Transverse colon (tissue), 4 donors: ENCODE results near the gene CPXM2.

Experiments used
- EP300 ChIP-seq: sonication (generic); formaldehyde crosslinking; IDR thresholded peaks from one replicate; pipeline ENCODE4 v1.6.1; 2017; ENCODE audit warnings: antibody characterized with exemption, low read depth
- POLR2A ChIP-seq: fragments of 450-650 bp; IDR thresholded peaks from one replicate; pipeline ENCODE4 v1.6.1; 2016; ENCODE audit warnings: antibody characterized with exemption, mild to moderate bottlenecking, moderate library complexity
- POLR2AphosphoS5 ChIP-seq, 3 donors: sonication (generic); formaldehyde crosslinking; IDR thresholded peaks; one replicate each; pipeline ENCODE4 v1.6.1; 2016; ENCODE audit warnings: antibody characterized with exemption in 3 of 3
- TF ChIP-seq, protein P1 (sequence below), 5 experiments: fragments of 200-600 bp in 3 of 5; fragments of 450-650 bp in 2 of 5; sonication (generic) in 3 of 5; IDR thresholded peaks; 1 replicate in 2 of 5; 2 replicates in 3 of 5; pipeline ENCODE4 v1.5.1; 2016 to 2017; ENCODE audit warnings: antibody characterized with exemption in 5 of 5, inconsistent platforms in 3 of 5, mild to moderate bottlenecking in 2 of 5, moderate library complexity in 1 of 5

DNA sequence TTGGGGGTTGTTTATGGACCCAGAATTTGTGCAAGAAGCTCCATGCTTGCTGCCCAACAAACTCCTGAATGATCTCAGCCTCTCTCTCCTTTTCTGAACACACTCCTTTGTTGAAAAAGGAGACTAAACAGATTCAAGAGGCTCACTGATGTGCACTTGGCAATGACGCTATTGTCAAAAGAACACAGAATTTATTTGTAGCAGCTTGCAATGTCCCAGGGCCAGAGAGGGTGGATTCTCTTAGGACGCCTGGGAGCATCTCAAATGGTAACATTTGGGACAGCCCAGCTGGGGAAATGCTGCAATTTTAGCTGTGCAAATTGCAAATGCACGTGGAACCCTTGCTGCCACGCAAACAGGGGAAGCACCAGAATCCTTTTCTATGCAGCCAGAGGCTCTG is 145.5 kb downstream of the CPXM2 start:
- TF ChIP-seq, protein P1, sequence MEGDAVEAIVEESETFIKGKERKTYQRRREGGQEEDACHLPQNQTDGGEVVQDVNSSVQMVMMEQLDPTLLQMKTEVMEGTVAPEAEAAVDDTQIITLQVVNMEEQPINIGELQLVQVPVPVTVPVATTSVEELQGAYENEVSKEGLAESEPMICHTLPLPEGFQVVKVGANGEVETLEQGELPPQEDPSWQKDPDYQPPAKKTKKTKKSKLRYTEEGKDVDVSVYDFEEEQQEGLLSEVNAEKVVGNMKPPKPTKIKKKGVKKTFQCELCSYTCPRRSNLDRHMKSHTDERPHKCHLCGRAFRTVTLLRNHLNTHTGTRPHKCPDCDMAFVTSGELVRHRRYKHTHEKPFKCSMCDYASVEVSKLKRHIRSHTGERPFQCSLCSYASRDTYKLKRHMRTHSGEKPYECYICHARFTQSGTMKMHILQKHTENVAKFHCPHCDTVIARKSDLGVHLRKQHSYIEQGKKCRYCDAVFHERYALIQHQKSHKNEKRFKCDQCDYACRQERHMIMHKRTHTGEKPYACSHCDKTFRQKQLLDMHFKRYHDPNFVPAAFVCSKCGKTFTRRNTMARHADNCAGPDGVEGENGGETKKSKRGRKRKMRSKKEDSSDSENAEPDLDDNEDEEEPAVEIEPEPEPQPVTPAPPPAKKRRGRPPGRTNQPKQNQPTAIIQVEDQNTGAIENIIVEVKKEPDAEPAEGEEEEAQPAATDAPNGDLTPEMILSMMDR (IDR thresholded peaks at IDR 0.05): no peak
- TF ChIP-seq POLR2A: no peak
- TF ChIP-seq EP300: no peak
- TF ChIP-seq POLR2AphosphoS5 (IDR thresholded peaks at IDR 0.05): no peak
